Activated naive CD8-positive, alpha-beta T cell treated with anti-CD3 and anti-CD28 coated beads, Interleukin-2, amount 50 U/mL, for 24 hours (primary cell): ENCODE data around the gene RET.

Experiments used
- ATAC-seq: fragments of 150-1000 bp; cut with Tn5 transposase; one replicate; pipeline ENCODE4 v1.10.0; 2021
- DNase-seq: peaks from one replicate; pipeline ENCODE4 v3.0.0; 2021
- H3K27ac Mint-ChIP-seq: one replicate; pipeline ENCODE4 v1.8.0; 2021; ENCODE audit warnings: mild to moderate bottlenecking, mixed read lengths
- H3K27me3 Mint-ChIP-seq: one replicate; pipeline ENCODE4 v1.8.0; 2021; ENCODE audit warnings: mixed read lengths
- H3K36me3 Mint-ChIP-seq: one replicate; pipeline ENCODE4 v1.8.0; 2021; ENCODE audit warnings: low read depth, mixed read lengths
- H3K4me1 Mint-ChIP-seq: one replicate; pipeline ENCODE4 v1.8.0; 2021; ENCODE audit warnings: mixed read lengths
- H3K4me3 Mint-ChIP-seq: one replicate; pipeline ENCODE4 v1.8.0; 2021; ENCODE audit warnings: mild to moderate bottlenecking, moderate library complexity, mixed read lengths
- H3K9me3 Mint-ChIP-seq: one replicate; pipeline ENCODE4 v1.8.0; 2021; ENCODE audit warnings: mixed read lengths

The RET gene

GRCh38 chr10:43041422-43042342, 35.2 kb upstream of the RET start:
- no peaks in the 10 kb centered on the region for H3K36me3 Mint-ChIP-seq
- H3K27ac Mint-ChIP-seq: no peak overlapping the region
- ATAC-seq: no peak
- DNase-seq: no peak
- H3K4me1 Mint-ChIP-seq: no peaks in the 10 kb centered on the region
- no peaks in the 10 kb centered on the region for H3K9me3 Mint-ChIP-seq
- H3K4me3 Mint-ChIP-seq: no peak overlapping the region
- no peaks in the 10 kb centered on the region for H3K27me3 Mint-ChIP-seq

GRCh38 chr10:43042503-43043341, 34.1 kb upstream of the RET start:
- DNase-seq (no peak), ATAC-seq (no peak)
- Mint-ChIP-seq H3K27ac (no peak overlapping the region), H3K36me3 (no peaks in the 10 kb centered on the region), H3K4me1 (no peaks in the 10 kb centered on the region), H3K4me3 (no peak overlapping the region), H3K9me3 (no peaks in the 10 kb centered on the region), H3K27me3 (no peaks in the 10 kb centered on the region)

GRCh38 chr10:43043342-43043772, 33.5 kb upstream of the RET start:
- Mint-ChIP-seq H3K27me3 (no peaks in the 10 kb centered on the region), H3K9me3 (no peaks in the 10 kb centered on the region), H3K27ac (no peak overlapping the region), H3K36me3 (no peaks in the 10 kb centered on the region), H3K4me3 (no peak overlapping the region), H3K4me1 (no peaks in the 10 kb centered on the region)
- DNase-seq (no peak), ATAC-seq (no peak)

DNA sequence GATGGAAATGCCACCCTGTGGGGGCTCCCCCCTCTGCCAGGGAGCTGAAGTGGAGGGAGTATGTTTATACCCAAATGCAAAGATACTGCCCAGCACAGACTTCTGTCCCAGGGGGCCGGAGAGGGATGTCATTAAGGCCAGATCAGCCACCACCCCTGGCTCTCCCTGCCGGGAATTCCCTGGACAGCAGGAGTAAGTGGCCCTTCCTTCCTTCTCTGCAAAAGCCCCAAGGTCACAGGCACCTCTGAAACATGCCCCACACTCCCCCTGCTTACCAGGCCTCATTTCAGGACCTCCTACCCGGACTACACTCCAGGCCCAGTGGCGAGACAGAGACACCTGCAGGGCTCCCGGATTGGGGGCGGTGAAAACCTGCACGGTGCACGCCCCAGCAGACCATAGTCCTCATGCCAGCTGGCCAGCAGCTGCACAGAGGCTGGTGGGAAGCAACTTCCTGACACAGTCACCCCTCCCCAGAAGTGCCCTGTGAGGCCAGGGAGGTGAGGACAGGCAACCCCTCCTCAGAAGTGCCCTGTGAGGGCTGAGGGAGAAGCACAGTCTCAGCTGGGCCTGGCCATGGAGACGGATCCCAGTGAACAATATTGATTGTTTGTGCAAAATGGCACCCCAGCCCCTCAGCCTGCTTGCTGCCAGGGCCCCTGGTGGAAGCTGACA, 33.0 kb upstream of the RET start:
- no peaks in the 10 kb centered on the region for H3K9me3 Mint-ChIP-seq
- DNase-seq: no peak
- H3K4me1 Mint-ChIP-seq: no peaks in the 10 kb centered on the region
- no peak overlapping the region for H3K4me3 Mint-ChIP-seq
- no peak for ATAC-seq
- H3K36me3 Mint-ChIP-seq: no peaks in the 10 kb centered on the region
- H3K27me3 Mint-ChIP-seq: no peaks in the 10 kb centered on the region
- H3K27ac Mint-ChIP-seq: no peak overlapping the region

DNA sequence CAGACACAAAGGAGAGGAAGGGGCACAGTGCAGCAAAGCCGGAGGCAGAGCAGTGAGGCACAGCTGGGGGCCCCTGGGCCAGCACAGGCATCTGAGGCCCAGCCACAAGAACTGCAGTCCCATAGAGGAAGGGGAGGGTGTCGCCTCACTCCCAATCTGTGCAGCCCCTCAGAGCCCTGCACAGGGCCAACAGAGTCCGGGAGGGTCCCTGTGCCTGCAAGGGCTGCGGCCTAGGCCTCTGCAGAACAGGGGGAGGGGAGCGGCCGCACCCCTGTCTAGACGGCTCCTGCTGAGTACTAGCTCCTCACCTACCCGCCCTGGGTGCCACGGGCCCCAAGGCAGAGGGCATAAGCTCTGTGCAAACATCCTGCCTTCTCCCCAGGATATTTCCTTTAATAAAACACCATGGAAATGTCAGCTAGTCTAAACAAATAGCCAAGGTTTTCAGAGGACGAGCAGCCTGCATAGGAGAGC, 32.4 kb upstream of the RET start:
- H3K27me3 Mint-ChIP-seq: no peaks in the 10 kb centered on the region
- H3K9me3 Mint-ChIP-seq: no peaks in the 10 kb centered on the region
- ATAC-seq (no peak), DNase-seq (no peak)
- no peak overlapping the region for H3K27ac Mint-ChIP-seq
- H3K36me3 Mint-ChIP-seq: no peaks in the 10 kb centered on the region
- H3K4me3 Mint-ChIP-seq: no peak overlapping the region
- H3K4me1 Mint-ChIP-seq: no peaks in the 10 kb centered on the region

- H3K27me3 Mint-ChIP-seq: no peaks in the 10 kb centered on the region
- H3K27ac Mint-ChIP-seq: no peak overlapping the region
- H3K9me3 Mint-ChIP-seq: no peaks in the 10 kb centered on the region
- ATAC-seq: no peak
- H3K4me3 Mint-ChIP-seq: no peak overlapping the region
- H3K4me1 Mint-ChIP-seq: no peaks in the 10 kb centered on the region
- no peaks in the 10 kb centered on the region for H3K36me3 Mint-ChIP-seq
- DNase-seq: no peak
Observed at GRCh38 chr10:43044961-43045621, 31.8 kb upstream of the RET start.

- no peak overlapping the region for H3K4me3 Mint-ChIP-seq
- DNase-seq (no peak), ATAC-seq (no peak)
- peaks cover under 1% of the 10 kb centered on the region for H3K27me3 Mint-ChIP-seq
- no peak overlapping the region for H3K27ac Mint-ChIP-seq
- H3K4me1 Mint-ChIP-seq: no peaks in the 10 kb centered on the region
- H3K9me3 Mint-ChIP-seq: no peaks in the 10 kb centered on the region
- no peaks in the 10 kb centered on the region for H3K36me3 Mint-ChIP-seq
Observed at GRCh38 chr10:43045631-43046287, 31.1 kb upstream of the RET start.

DNA sequence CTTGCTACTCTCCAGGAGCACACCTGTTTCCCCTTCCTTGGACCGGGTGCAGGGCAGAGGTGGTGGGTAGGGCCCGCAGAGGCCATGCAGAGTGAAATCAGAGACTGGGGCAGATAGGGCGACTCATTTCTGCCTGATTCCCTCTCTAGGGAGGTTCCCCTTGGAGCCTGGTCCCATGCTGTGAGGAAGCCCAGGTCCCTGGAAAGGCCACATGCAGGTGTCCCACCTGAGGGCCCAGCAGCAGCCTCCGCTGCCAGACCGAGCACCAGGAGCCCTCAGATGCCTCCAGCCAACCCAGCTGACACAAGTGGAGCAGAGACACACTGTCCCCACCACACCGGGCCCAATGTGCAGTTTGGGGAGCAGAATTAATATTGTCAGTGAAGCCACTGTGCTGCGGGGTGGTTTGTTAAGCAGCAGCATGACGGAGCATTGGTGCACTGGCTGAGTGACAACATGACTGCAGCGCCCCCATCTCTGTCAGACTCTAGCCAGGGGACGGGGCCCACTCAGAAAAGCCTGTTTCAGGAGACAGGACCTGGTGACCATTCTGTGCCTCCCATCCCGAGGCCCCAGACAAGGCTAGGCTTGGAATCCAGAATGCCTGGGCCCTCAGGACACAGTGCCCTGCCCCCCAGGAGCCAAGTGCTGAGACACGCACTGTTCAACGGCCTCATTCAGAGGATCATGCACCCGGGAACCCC, 30.4 kb upstream of the RET start:
- Mint-ChIP-seq H3K4me3 (no peak overlapping the region), H3K9me3 (no peaks in the 10 kb centered on the region), H3K27me3 (peaks cover 1% of the 10 kb centered on the region), H3K36me3 (no peaks in the 10 kb centered on the region), H3K27ac (no peak overlapping the region), H3K4me1 (no peaks in the 10 kb centered on the region)
- no peak for ATAC-seq
- no peak for DNase-seq

DNA sequence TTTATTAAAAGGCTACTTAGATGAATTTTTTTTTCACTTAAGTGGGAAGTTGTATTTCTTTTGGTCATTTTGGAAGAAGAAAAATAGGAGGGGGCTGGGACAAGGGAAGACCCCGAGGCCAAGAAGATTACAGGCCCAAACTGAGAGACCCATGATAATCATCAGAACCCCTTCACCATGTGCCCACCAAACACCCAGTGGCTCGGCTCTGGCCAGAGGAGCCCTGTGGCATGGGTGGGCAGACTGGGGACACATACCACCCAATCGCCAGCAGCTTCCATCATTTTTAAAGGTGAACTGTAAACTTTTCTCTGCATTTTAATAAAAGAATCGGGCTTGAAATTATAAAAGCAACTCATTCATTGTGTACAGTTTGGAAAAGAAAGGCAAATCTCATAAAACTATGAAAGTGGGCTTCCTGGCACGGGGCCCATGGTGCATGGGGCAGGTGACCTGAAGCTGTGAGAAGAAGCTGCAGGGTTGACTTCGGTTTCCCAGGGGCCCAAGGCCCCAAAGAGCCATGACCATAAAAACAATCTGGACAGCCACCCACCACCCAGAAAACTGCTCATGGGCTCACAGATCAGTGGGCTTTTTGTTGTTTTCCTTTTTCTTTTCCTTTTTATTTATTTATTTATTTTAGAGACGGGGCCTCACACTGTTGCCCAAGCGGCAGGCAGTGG, 29.4 kb upstream of the RET start:
- no peak overlapping the region for H3K27ac Mint-ChIP-seq
- no peaks in the 10 kb centered on the region for H3K36me3 Mint-ChIP-seq
- DNase-seq (no peak), ATAC-seq (no peak)
- H3K4me1 Mint-ChIP-seq: no peaks in the 10 kb centered on the region
- H3K4me3 Mint-ChIP-seq: no peak overlapping the region
- peaks cover 1% of the 10 kb centered on the region for H3K27me3 Mint-ChIP-seq
- H3K9me3 Mint-ChIP-seq: no peaks in the 10 kb centered on the region

- Mint-ChIP-seq H3K27ac (no peak overlapping the region), H3K4me3 (no peak overlapping the region)
Observed at GRCh38 chr10:43048301-43049051, 28.4 kb upstream of the RET start.

GRCh38 chr10:43049081-43049551, 27.8 kb upstream of the RET start:
- Mint-ChIP-seq H3K9me3 (no peaks in the 10 kb centered on the region), H3K4me1 (no peaks in the 10 kb centered on the region)

More at GRCh38 chr10:43048301-43049051, 28.4 kb upstream of the RET start:
- Mint-ChIP-seq H3K4me1 (no peaks in the 10 kb centered on the region), H3K27me3 (peaks cover 3% of the 10 kb centered on the region), H3K36me3 (no peaks in the 10 kb centered on the region), H3K9me3 (no peaks in the 10 kb centered on the region)
- ATAC-seq (no peak), DNase-seq (no peak)

GRCh38 chr10:43050011-43050410, 26.9 kb upstream of the RET start:
- Mint-ChIP-seq H3K27me3 (peaks cover 3% of the 10 kb centered on the region), H3K9me3 (no peaks in the 10 kb centered on the region), H3K36me3 (no peaks in the 10 kb centered on the region), H3K4me1 (no peaks in the 10 kb centered on the region), H3K27ac (no peak overlapping the region), H3K4me3 (no peak overlapping the region)
- ATAC-seq (no peak), DNase-seq (no peak)

More at GRCh38 chr10:43049081-43049551, 27.8 kb upstream of the RET start:
- no peaks in the 10 kb centered on the region for H3K36me3 Mint-ChIP-seq
- no peak for DNase-seq
- ATAC-seq: no peak
- H3K27me3 Mint-ChIP-seq: peaks cover 3% of the 10 kb centered on the region
- H3K4me3 Mint-ChIP-seq: no peak overlapping the region
- H3K27ac Mint-ChIP-seq: no peak overlapping the region
